SU-DHL-6 (cell line): Measurements from ENCODE around the gene MACC1.

Experiments
- CTCF ChIP-seq: fragments of 200-600 bp; sonication (generic); IDR thresholded peaks from one replicate; pipeline ENCODE4 v1.5.1; 2017; ENCODE audit warnings: antibody characterized with exemption, mild to moderate bottlenecking, low read length, moderate library complexity; ENCODE audit not compliant: insufficient read depth, poor library complexity, severe bottlenecking
- EZH2phosphoT487 ChIP-seq: fragments of 200-600 bp; sonication (generic), shearing (Covaris generic); conservative IDR thresholded peaks from 2 replicates; pipeline ENCODE4 v1.6.1; 2018; ENCODE audit warnings: mild to moderate bottlenecking, antibody characterized with exemption, low read length, moderate library complexity, mixed read lengths

DNA sequence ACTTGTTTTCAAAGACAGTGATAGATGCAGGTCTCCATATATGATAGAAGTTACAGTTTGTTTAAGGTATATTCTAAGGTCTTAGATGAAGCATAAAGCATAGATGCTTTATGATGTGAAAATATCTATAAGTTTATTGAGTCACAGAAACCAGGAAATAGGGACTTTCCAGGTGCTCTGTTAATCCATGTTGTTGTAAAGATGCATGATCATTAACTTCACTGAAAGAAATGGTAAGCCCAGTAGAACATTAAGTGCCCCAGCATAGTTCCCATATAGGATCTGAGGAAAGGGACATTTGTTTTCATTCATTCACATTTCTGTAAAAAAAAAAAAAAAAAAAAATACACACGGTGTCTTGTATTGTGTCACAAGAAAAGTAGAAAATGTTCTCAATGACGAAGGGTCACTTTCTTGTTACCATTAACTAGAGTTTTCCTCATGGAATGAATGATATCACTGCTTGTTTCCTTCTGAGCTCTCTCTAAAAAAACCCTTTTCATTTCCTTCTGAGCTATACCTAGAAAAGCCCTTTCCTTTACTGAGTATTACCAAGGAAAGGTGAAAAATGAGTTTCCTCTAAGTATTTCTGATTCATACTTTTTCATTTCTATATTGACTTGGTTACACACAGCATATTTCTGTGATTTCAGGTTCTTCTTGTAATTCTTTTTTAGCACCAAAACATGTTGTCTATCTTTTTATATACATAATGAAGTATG lies 105.2 kb downstream of the MACC1 start:
- no peak for TF ChIP-seq CTCF
- no peak for TF ChIP-seq EZH2phosphoT487
